ENCODE results near the gene ERP27. TPM values are rescaled to one million over a fixed set of nuclear protein-coding genes. Genes with fewer than 3 reads are reported as not detected.

The ERP27 gene
- total RNA-seq, 1 donor from 2014 or later, result 1.0 TPM

GRCh38 chr12:14942196-14942931, 4.0 kb upstream of the ERP27 start:
- ATAC-seq (no peak), DNase-seq (ENCODE audit: low spot score) (no peak)
- intact Hi-C loops (cut with DNase I), result no loop called here

- DNase-seq (ENCODE audit: low spot score) (no peak), ATAC-seq (no peak)
- intact Hi-C loops (cut with DNase I), result no loop called here
Observed at GRCh38 chr12:14941369-14941768, 3.0 kb upstream of the ERP27 start.

GRCh38 chr12:14937689-14938088, 648 bp downstream of the ERP27 start:
- intact Hi-C loops (cut with DNase I), result no loop called here
- DNase-seq (ENCODE audit: low spot score) (no peak), ATAC-seq (no peak)

- no peak for DNase-seq (ENCODE audit: low spot score)
- intact Hi-C loops (cut with DNase I), result no loop called here
- ATAC-seq, result no peak
Observed at GRCh38 chr12:14937014-14937413, 1.3 kb downstream of the ERP27 start.

- ATAC-seq (no peak), DNase-seq (ENCODE audit: low spot score) (no peak)
- intact Hi-C loops (cut with DNase I), result no loop called here
Observed at GRCh38 chr12:14936224-14936861, 2.0 kb downstream of the ERP27 start.

- intact Hi-C loops (cut with DNase I), result no loop called here
- ATAC-seq, result no peak
- no peak for DNase-seq (ENCODE audit: low spot score)
Observed at GRCh38 chr12:14935031-14935430, 3.3 kb downstream of the ERP27 start.

GRCh38 chr12:14934511-14934910, 3.8 kb downstream of the ERP27 start:
- ATAC-seq (no peak), DNase-seq (ENCODE audit: low spot score) (no peak)
- intact Hi-C loops (cut with DNase I), result no loop called here

- DNase-seq (ENCODE audit: low spot score) (no peak), ATAC-seq (no peak)
- intact Hi-C loops (cut with DNase I), result no loop called here
Observed at GRCh38 chr12:14931791-14932560, 6.4 kb downstream of the ERP27 start.

- DNase-seq (ENCODE audit: low spot score) (no peak), ATAC-seq (no peak)
Observed at GRCh38 chr12:14931359-14931758, 7.0 kb downstream of the ERP27 start.

GRCh38 chr12:14930299-14930698, 8.0 kb downstream of the ERP27 start:
- intact Hi-C loops (cut with DNase I), result no loop called here
- DNase-seq (ENCODE audit: low spot score) (no peak), ATAC-seq (peak; percentile 59)

More at GRCh38 chr12:14931359-14931758, 7.0 kb downstream of the ERP27 start:
- intact Hi-C loops (cut with DNase I), result no loop called here

GRCh38 chr12:14928931-14929330, 9.4 kb downstream of the ERP27 start:
- DNase-seq (ENCODE audit: low spot score), result no peak
- peak; percentile 72 for ATAC-seq
- intact Hi-C loops (cut with DNase I), result no loop called here

- intact Hi-C loops (cut with DNase I), result no loop called here
- no peak for ATAC-seq
- DNase-seq (ENCODE audit: low spot score), result no peak
Observed at GRCh38 chr12:14927267-14927666, 11.1 kb downstream of the ERP27 start.

GRCh38 chr12:14924541-14924940, 13.8 kb downstream of the ERP27 start:
- DNase-seq (ENCODE audit: low spot score) (no peak), ATAC-seq (no peak)
- intact Hi-C loops (cut with DNase I), result no loop called here

- no peak for ATAC-seq
- intact Hi-C loops (cut with DNase I), result no loop called here
- no peak for DNase-seq (ENCODE audit: low spot score)
Observed at GRCh38 chr12:14923944-14924343, 14.4 kb downstream of the ERP27 start.

- intact Hi-C loops (cut with DNase I), result no loop called here
- ATAC-seq, result no peak
- DNase-seq (ENCODE audit: low spot score), result no peak
Observed at GRCh38 chr12:14921218-14921617, 17.1 kb downstream of the ERP27 start.

GRCh38 chr12:14920475-14921126, 17.7 kb downstream of the ERP27 start:
- no peak for DNase-seq (ENCODE audit: low spot score)
- intact Hi-C loops (cut with DNase I), result no loop called here
- no peak for ATAC-seq

- intact Hi-C loops (cut with DNase I), result no loop called here
- ATAC-seq, result no peak
- DNase-seq (ENCODE audit: low spot score), result no peak
Observed at GRCh38 chr12:14919455-14919854, 18.9 kb downstream of the ERP27 start.

- ATAC-seq, result no peak
- intact Hi-C loops (cut with DNase I), result no loop called here
Observed at GRCh38 chr12:14915736-14916135, 22.6 kb downstream of the ERP27 start.

GRCh38 chr12:14913381-14913781, 25.0 kb downstream of the ERP27 start:
- intact Hi-C loops (cut with DNase I), result no loop called here
- peak; percentile 90 for ATAC-seq
- DNase-seq (ENCODE audit: low spot score), result peak; percentile 61

More at GRCh38 chr12:14915736-14916135, 22.6 kb downstream of the ERP27 start:
- DNase-seq (ENCODE audit: low spot score), result no peak

All from sciatic nerve (tissue), 2 donors.